ENCODE measurements around the gene PYGO1.

GRCh38 chr15:55514414-55514850 is 73.7 kb downstream of the PYGO1 start:
- TF ChIP-seq CTCF (IDR thresholded peaks at IDR 0.05) (no peak), POLR2A (IDR thresholded peaks at IDR 0.05) (no peak)

Measured in heart left ventricle (tissue), 13 donors.